Activated T-cell treated with anti-CD3 and anti-CD28 coated beads, Interleukin-2, amount 50 U/mL, for 4 hours (primary cell): Measurements from ENCODE around the gene ESAM. TPM values are rescaled to one million over a fixed set of nuclear protein-coding genes. Genes with fewer than 3 reads are reported as not detected.

ENCODE experiments used
- ATAC-seq, 2 donors: fragments of 200-7000 bp; cut with Tn5 transposase; one replicate each; pipeline ENCODE4 v1.10.0; 2021
- DNase-seq: peaks from one replicate; pipeline ENCODE4 v3.0.0-alpha.2; 2020
- H3K27me3 Mint-ChIP-seq: one replicate; pipeline ENCODE4 v1.8.0; 2021; ENCODE audit warnings: low read depth, mixed read lengths
- H3K36me3 Mint-ChIP-seq: one replicate; pipeline ENCODE4 v1.8.0; 2022; ENCODE audit warnings: mixed read lengths; ENCODE audit not compliant: insufficient read depth
- H3K4me1 Mint-ChIP-seq: one replicate; pipeline ENCODE4 v1.8.0; 2021; ENCODE audit warnings: low read depth, mixed read lengths
- H3K4me3 Mint-ChIP-seq: one replicate; pipeline ENCODE4 v1.8.0; 2021; ENCODE audit warnings: mild to moderate bottlenecking, moderate library complexity, mixed read lengths
- H3K9me3 Mint-ChIP-seq: one replicate; pipeline ENCODE4 v1.8.0; 2021; ENCODE audit warnings: mixed read lengths
- total RNA-seq, 3 donors: library from RNA; stranded (reverse); gene quantifications; one replicate each; pipeline ENCODE4 v1.2.1, GENCODE V29; 2021

Gene ESAM
- total RNA-seq, 3 donors from 2014 or later: 0.40 to 0.66 (median 0.65) TPM

DNA sequence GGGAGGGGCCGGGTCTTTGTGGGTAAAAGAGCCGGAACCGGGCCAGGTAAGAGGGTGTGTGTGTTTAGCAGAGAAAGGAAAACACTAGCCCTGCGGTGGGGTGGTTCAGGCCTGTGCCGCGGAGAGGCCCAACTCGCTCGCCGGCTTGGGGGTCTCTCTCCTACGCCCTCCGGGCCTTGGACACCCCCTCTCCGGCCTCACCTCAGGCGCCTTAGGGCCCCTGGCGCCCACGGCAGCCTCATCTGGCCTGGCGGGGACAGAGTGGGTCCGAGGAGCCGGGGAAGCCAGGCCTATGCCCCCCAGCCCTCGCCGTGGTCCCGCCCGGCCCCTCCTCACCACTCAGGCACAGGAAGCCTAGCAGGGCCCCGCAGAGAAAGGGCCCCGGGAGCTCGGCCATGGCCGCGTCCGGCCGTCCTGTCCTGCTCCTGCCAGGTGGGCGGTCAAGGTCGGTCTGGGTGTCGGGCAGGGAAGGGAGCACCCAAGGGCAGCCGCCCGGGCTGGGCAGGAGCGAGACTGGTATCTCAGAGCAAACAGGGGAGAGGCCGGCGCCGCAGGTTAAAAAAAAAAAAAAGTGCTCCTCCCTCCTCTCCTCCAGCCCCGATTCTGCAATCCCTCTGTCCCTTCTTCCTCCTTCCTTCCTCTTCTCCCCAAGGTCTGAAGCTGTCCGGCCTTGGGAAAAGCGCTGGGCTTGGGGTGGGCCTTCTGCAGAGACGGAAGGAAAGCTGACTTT lies 10.2 kb downstream of the ESAM start, which contains the start of gene VSIG2:
VSIG2 (minus strand) TSS at position 515 of the 730 bp plus-strand sequence; CDS start at position 397, 118 bp downstream.
- H3K9me3 Mint-ChIP-seq: no peaks in the 10 kb centered on the region
- H3K27me3 Mint-ChIP-seq: peaks cover 14% of the 10 kb centered on the region
- ATAC-seq (no peak), DNase-seq (no peak)
- H3K36me3 Mint-ChIP-seq: no peaks in the 10 kb centered on the region
- peak within 1 kb of the TSS; percentile 67 for H3K4me3 Mint-ChIP-seq
- peaks cover 14% of the 10 kb centered on the region for H3K4me1 Mint-ChIP-seq

DNA sequence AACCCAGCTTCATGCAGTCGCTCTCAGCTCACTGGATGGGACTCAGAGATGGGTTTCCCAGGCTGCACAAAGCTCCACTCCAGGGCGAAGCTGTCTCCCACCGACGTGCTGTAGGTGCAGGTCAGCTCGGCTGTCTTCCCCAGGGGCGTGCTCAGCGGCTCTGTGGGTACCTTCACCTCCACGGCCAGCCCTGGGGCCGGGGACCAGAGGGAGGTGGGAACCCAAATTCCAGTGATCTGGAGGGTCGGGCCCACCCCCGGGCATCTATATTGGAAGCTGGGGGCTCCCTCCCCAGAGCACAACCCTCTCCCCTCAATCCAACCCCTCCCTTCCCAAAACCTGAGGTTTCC lies 10.7 kb downstream of the ESAM start:
- H3K27me3 Mint-ChIP-seq: peaks cover 9% of the 10 kb centered on the region
- H3K9me3 Mint-ChIP-seq: no peaks in the 10 kb centered on the region
- ATAC-seq: no peak
- H3K36me3 Mint-ChIP-seq: no peaks in the 10 kb centered on the region
- H3K4me1 Mint-ChIP-seq: peaks cover 16% of the 10 kb centered on the region
- no peak overlapping the region for H3K4me3 Mint-ChIP-seq
- no peak for DNase-seq

DNA sequence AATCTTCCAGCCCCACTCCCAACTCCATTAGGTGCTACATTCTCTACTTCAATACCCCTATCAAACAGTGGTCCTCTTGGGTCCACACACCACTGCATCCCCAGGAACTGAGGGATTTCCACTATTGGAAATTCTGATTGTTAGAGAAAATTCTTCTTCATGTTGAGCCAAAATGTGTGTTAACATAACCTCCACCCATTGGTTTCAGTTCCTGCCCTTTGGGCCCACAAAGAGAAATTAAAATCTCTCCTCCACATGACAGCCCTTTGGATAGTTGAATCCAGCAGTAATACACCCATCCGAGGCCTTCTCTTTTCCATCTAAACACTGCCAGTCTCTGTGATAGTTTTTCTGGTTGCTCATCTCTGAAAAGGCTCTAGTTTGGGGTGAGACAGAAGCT lies 12.2 kb downstream of the ESAM start:
- peaks cover 20% of the 10 kb centered on the region for H3K4me1 Mint-ChIP-seq
- H3K4me3 Mint-ChIP-seq: no peak overlapping the region
- no peaks in the 10 kb centered on the region for H3K9me3 Mint-ChIP-seq
- ATAC-seq (no peak), DNase-seq (no peak)
- no peaks in the 10 kb centered on the region for H3K36me3 Mint-ChIP-seq
- peaks cover 7% of the 10 kb centered on the region for H3K27me3 Mint-ChIP-seq

DNA sequence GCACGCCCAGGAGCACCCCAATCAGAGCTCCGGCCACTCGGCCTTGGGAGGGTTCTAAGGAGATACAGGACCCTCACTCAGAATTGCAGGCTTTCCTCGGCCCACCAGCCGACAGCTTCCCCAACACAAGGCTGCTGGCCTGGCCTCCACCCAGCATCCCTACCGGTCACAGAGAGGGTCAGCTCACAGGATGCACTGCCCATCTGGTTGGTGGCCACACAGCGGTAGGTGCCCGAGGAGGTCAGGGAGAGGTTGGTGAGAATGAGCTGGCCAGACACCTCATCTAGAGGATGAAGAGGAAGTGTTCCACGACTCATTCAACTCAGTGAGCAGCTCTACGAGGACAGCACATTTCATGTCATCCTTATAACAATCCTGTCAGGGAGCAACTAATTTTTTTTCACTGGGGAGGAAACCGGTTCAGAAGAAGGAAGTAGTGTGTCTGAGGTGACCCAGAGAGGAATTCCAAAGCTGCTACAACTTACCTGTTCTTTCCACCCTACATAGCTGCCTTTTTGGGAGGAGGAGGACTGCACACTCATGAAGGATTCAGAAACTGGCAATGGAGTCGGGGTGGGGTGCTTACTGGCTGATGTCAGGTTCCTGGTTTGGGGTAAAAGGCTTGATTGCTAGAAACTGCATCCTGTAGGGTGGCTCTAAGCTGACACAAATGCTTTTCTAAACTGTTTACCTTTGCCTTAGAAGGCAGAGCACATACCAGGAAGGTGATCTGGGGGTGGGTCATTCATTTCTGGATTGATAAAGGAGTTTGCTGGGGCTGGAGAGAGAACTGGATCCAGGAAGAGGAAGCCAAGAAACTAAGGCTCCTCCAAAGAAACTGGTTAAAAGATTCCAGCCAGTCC lies 13.4 kb downstream of the ESAM start:
- H3K27me3 Mint-ChIP-seq: peaks cover 5% of the 10 kb centered on the region

DNA sequence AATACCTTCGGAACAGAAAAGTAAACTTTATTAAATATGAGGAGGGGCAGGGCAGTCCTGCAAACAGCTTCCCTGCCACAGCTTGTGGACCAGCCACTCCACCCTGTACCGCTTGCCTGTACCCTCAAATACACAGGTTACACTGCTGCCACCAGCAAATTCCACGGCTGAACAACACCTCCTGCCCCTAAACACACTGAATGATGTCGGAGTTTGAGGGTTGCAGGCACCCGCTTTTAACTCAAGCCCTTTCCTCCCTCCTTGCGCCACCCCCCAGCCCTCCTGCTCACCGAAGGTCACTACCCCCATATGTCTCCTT lies 14.0 kb downstream of the ESAM start:
- ATAC-seq (no peak), DNase-seq (no peak)
- H3K4me1 Mint-ChIP-seq: peaks cover 20% of the 10 kb centered on the region
- H3K4me3 Mint-ChIP-seq: peak overlapping the region; percentile 37
- H3K36me3 Mint-ChIP-seq: no peaks in the 10 kb centered on the region
- H3K9me3 Mint-ChIP-seq: no peaks in the 10 kb centered on the region
- peaks cover 5% of the 10 kb centered on the region for H3K27me3 Mint-ChIP-seq

More for the DNA sequence above, 13.4 kb downstream of the ESAM start:
- ATAC-seq (no peak), DNase-seq (no peak)
- Mint-ChIP-seq H3K4me3 (peak overlapping the region; percentile 8), H3K9me3 (no peaks in the 10 kb centered on the region), H3K4me1 (peaks cover 20% of the 10 kb centered on the region), H3K36me3 (no peaks in the 10 kb centered on the region)

DNA sequence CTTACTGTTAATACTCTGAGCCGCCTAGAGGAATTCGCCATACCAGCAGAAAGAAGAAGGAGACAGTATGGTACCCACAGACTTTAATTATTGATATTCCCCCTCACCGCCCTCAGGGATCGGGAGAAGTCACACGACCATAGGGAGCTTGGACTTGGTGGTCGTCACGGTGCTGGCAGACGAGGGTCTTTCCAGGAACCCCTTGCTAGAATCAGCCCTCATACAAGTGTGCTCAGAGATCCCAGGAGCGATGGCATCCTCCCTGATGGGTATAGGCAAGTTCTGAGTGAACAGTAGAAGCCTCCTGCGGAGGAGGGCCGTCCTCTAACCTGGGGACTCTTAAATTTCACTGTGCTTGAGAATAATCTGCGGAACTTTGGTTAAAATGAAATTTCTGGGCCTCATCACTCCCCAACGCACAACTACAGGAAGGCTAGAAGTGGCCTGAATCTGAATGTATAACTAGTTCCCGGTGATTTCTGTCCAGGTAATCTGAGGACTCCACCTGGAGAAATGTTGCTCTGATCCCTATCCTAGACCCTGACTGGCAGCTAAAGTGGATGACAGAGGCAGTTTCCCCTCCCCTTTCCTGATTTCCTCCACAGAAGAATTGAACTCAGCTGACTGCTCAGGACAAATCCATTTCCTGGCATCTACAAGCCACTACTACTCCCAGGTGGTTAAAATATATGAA lies 14.5 kb downstream of the ESAM start:
- Mint-ChIP-seq H3K27me3 (peaks cover 3% of the 10 kb centered on the region), H3K9me3 (no peaks in the 10 kb centered on the region), H3K36me3 (no peaks in the 10 kb centered on the region), H3K4me3 (peak overlapping the region; percentile 89), H3K4me1 (peaks cover 20% of the 10 kb centered on the region)
- DNase-seq (no peak), ATAC-seq (no peak)

DNA sequence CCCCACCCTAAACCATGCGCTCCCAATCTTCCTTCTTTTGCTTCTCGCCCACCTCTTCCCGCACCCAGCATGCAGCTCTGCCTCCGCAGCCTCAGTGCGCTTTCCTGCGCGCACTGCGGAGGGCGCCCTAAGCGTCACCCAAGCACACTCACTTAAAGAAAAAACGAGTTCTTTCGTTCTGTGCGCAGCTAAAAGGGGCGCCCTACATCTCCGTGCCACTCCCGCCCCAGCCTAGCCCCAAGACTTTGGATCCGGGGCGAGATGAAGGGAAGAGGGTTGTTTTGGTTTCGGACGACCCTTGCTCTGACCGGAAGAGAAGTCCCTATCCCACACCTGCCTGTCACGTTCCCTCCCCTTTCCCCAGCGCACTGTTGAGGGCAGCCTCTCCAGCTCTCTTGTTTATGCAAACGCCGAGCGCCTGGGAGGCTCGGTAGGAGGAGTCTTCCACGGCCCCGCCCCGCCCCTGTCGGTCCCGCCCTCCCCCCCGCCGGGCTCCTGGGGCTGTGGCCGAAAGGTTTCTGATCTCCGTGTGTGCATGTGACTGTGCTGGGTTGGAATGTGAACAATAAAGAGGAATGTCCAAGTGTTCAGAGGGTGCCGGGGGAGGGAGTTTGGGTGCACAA lies 15.4 kb downstream of the ESAM start:
- Mint-ChIP-seq H3K4me3 (peak overlapping the region; percentile 89), H3K9me3 (no peaks in the 10 kb centered on the region), H3K27me3 (peaks cover 3% of the 10 kb centered on the region), H3K4me1 (peaks cover 20% of the 10 kb centered on the region), H3K36me3 (no peaks in the 10 kb centered on the region)
- DNase-seq: peak; percentile 77
- peak; percentile 89 for ATAC-seq

DNA sequence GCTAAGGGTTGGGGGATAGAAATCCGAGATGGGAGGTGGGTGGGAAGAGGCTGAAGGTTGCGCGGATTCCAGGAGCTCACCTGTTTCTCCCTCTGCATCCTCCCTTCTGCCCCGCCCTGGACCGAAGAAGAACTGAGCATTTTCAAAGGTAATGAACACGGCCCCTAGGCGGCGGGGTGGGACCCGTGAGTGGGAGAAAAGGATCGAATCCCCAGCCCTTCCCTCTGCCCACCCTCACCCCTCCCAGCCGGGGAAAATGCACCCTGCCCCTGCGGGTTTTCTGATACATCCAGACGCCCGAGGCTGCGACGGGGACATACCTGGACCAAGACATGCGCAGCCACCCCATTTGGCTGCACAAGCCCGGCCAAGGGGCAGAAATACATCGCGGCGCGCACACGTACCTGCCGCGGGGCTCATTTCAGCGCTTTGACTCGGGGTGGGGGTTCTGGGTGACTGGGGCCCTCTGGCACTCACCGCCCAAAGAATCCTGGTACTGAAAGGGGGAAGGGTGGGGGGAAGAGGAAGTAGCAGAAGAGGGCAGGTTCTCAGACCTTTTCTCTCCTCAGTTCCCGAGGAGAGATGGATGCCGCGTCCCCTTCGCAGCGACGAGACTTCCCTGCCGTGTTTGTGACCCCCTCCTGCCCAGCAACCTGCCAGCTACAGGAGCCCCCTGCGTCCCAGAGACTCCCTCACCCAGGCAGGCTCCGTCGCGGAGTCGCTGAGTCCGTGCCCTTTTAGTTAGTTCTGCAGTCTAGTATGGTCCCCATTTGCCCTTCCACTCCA lies 16.1 kb downstream of the ESAM start:
- no peaks in the 10 kb centered on the region for H3K9me3 Mint-ChIP-seq
- peak overlapping the region; percentile 89 for H3K4me3 Mint-ChIP-seq
- no peaks in the 10 kb centered on the region for H3K36me3 Mint-ChIP-seq
- peaks cover 3% of the 10 kb centered on the region for H3K27me3 Mint-ChIP-seq
- DNase-seq (no peak), ATAC-seq (peak; percentile 20 to 27)
- peaks cover 20% of the 10 kb centered on the region for H3K4me1 Mint-ChIP-seq

DNA sequence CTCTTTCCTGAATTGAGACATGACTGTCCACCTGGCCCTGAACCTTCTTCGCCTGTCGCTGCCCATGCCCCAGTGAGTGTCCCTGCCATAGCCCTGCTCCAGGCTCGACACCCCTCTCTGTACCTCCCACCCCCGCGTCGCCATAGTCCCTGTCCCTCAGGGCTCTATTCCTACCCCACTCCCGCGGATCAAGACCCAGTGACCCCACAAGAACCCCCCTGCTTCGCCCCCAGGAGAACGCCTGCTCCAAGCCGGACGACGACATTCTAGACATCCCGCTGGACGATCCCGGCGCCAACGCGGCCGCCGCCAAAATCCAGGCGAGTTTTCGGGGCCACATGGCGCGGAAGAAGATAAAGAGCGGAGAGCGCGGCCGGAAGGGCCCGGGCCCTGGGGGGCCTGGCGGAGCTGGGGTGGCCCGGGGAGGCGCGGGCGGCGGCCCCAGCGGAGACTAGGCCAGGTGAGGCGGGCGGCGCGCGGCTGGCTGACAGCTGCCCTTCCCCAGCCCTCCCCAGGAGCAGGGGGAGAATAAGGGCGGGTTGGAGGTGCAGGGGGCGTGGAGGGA lies 16.7 kb downstream of the ESAM start:
- Mint-ChIP-seq H3K9me3 (no peaks in the 10 kb centered on the region), H3K4me3 (peak overlapping the region; percentile 69), H3K27me3 (peaks cover 2% of the 10 kb centered on the region), H3K36me3 (no peaks in the 10 kb centered on the region), H3K4me1 (peaks cover 26% of the 10 kb centered on the region)
- DNase-seq (no peak), ATAC-seq (no peak)

DNA sequence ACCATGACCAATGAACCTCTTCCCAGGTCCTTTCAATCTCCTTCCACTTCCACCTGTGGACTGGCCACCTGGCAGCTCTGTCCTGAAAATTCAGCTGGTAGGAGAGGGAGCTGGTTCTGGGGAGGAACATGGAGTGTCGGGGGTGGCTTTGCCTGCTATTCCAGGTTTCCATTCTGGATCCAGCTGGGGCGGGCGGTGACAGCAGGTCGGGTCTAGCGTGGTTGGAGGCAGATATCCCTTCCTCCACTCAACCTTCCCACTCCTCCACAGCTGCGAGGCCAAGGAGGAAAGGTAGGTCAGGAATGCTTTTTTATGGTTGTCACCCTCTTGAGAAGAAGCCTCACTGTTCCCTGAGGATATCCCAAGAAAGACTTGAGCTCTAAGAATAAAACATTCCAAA lies 19.0 kb downstream of the ESAM start:
- ATAC-seq: no peak
- Mint-ChIP-seq H3K4me3 (no peak overlapping the region), H3K9me3 (no peaks in the 10 kb centered on the region), H3K4me1 (peaks cover 24% of the 10 kb centered on the region), H3K27me3 (peaks cover 4% of the 10 kb centered on the region), H3K36me3 (no peaks in the 10 kb centered on the region)
- no peak for DNase-seq

DNA sequence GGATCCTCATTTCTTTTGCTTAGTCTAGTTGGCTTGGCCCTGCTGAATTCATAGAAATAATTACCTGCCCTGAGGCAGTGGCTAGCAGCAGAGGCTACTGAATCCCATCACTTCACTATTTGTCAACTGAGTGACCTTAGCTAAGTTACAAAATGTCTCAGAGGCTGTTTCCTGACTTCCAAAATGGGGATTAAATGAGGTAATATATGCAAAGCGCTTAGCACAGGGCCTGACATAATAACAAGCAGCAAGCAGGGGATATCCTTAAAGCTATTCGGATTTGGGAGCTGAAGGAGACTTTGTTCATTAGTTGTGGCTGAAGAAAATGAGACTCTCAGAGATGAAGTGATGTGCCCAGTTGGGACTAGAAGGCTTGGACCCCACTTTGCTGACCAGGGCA lies 19.5 kb downstream of the ESAM start:
- Mint-ChIP-seq H3K27me3 (peaks cover 4% of the 10 kb centered on the region), H3K36me3 (no peaks in the 10 kb centered on the region), H3K9me3 (no peaks in the 10 kb centered on the region), H3K4me1 (peaks cover 24% of the 10 kb centered on the region), H3K4me3 (no peak overlapping the region)
- DNase-seq (no peak), ATAC-seq (no peak)

DNA sequence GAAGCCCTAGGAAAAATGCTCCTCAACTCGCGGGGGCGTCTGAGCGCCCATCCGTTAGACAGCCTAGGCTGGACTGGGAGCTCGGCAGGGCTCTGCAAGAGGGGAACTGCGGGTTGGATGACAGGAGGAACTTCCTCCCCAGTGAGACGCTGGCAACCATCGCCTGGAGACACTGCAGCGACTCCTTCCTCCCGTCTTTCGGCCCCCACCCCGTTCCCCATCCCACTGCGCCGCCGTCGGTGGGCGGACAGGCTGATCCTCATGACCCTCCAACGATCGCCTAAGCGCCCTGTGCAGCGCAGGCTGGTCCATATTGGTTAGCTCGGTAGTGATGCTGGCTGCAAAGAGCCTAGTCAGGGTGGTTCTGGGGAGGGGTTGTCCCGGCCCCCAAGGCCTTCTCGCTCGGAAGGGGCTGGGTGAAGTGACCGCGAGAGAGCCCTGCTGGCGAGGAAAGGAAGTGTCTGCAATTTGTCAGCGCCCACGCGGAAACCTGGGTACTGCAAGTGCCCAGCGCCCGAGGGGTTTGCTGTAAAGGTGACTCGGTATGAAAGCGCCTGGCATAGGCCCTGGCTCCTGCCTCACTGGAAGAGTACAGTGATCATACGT lies 21.7 kb downstream of the ESAM start:
- Mint-ChIP-seq H3K27me3 (peaks cover 4% of the 10 kb centered on the region), H3K4me1 (peaks cover 18% of the 10 kb centered on the region), H3K36me3 (no peaks in the 10 kb centered on the region), H3K4me3 (peak overlapping the region; percentile 80), H3K9me3 (no peaks in the 10 kb centered on the region)
- DNase-seq (peak; percentile 47), ATAC-seq (peak; percentile 44 to 45)
